Activated T-cell treated with anti-CD3 and anti-CD28 coated beads, Interleukin-2, amount 50 U/mL, for 72 hours (primary cell): Measurements from ENCODE around the gene AKR1C2. TPM values are rescaled to one million over a fixed set of nuclear protein-coding genes. Genes with fewer than 3 reads are reported as not detected.
"Not testable (repeated sequence)": the region's sequence is repeated elsewhere in the genome, so short reads cannot be mapped to it uniquely, and the experiment has no call there.

Source experiments
- ATAC-seq, 2 donors: fragments of 150-1000 bp; cut with Tn5 transposase; replicated peaks in 1 of 2; 2 replicates each; pipeline ENCODE4 v1.10.0; 2021; ENCODE audit warnings: moderate library complexity in 2 of 2, mild to moderate bottlenecking in 1 of 2
- DNase-seq, 2 donors: peaks; one replicate each; pipeline ENCODE4 v3.0.0; 2021 to 2022; ENCODE audit warnings: mixed read lengths in 1 of 2
- H3K27ac Mint-ChIP-seq: one replicate; pipeline ENCODE4 v1.8.0; 2022; ENCODE audit warnings: mild to moderate bottlenecking, moderate library complexity, mixed read lengths
- H3K27me3 Mint-ChIP-seq: one replicate; pipeline ENCODE4 v1.8.0; 2022; ENCODE audit warnings: low read depth, mixed read lengths
- H3K36me3 Mint-ChIP-seq, 2 donors: one replicate each; pipeline ENCODE4 v1.8.0; 2022; ENCODE audit warnings: mixed read lengths in 2 of 2, mild to moderate bottlenecking in 1 of 2; ENCODE audit not compliant: insufficient read depth in 2 of 2
- H3K4me1 Mint-ChIP-seq: one replicate; pipeline ENCODE4 v1.8.0; 2022; ENCODE audit warnings: low read depth, mixed read lengths
- H3K4me3 Mint-ChIP-seq, 2 donors: one replicate each; pipeline ENCODE4 v1.8.0; 2022; ENCODE audit warnings: mild to moderate bottlenecking in 2 of 2, mixed read lengths in 2 of 2, moderate library complexity in 2 of 2
- H3K9me3 Mint-ChIP-seq, 2 donors: one replicate each; pipeline ENCODE4 v1.8.0; 2022; ENCODE audit warnings: mixed read lengths in 2 of 2
- total RNA-seq, 2 donors: library from RNA; stranded (reverse); gene quantifications; one replicate each; pipeline ENCODE4 v1.2.3, GENCODE V29; 2022

AKR1C2 gene
- total RNA-seq, 2 donors from 2014 or later, result 0.22 TPM; not detected in 1

DNA sequence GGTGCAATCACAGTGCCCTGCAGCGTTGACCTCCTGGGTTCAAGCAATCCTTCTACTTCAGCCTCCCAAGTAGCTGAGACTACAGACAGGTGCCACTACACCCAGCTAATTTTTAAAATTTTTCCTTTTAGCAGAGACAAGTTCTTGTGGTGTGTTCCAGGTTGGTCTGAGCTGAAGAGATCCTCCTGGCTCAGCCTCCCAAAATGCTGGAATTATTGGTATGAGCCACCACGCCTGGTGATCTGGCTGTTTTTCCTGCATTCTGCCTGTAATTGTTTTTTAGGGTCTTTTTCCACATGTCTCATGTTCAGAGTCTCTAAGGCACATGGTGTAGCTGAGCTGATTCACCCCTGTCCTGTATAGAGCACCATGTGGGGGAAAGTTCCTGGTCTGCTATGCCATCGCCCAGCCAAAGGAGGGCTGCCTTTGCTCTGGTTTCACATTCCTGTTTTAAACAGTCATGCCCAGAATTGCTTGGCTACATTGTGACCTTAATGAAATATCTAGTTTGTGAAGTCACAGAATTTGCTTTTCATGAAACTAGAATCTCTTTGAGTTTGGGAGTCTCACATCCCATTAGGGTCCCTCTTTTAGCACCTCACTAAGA, 15.1 kb upstream of the AKR1C2 start:
- DNase-seq, H3K4me3 Mint-ChIP-seq, ATAC-seq, H3K36me3 Mint-ChIP-seq, H3K27me3 Mint-ChIP-seq, H3K9me3 Mint-ChIP-seq, H3K4me1 Mint-ChIP-seq, H3K27ac Mint-ChIP-seq: not testable (repeated sequence)

DNA sequence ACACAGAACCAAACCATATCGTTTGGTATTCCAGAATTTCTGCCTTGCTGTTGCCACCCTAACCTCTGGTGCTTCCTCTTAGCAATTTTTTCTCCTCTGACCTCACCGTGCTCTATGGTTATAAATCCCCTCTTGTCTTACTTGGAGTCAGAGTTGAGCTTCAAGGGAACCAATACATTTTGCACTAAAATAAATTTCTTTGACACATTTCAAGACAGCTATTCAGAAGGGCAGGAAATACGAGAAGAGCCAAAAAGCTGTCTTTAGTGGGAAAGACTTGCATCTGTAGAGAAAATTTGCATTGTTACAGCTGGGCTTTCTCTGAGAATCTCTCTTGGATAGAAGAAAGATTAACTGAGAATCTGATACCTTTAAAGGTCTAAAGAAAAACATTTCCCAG, 14.5 kb upstream of the AKR1C2 start:
- no peak overlapping the region for H3K4me3 Mint-ChIP-seq
- no peaks in the 10 kb centered on the region for H3K36me3 Mint-ChIP-seq
- H3K4me1 Mint-ChIP-seq, result no peaks in the 10 kb centered on the region
- no peak for ATAC-seq
- no peak overlapping the region for H3K27ac Mint-ChIP-seq
- H3K9me3 Mint-ChIP-seq, result no peaks in the 10 kb centered on the region
- DNase-seq, result no peak
- no peaks in the 10 kb centered on the region for H3K27me3 Mint-ChIP-seq

DNA sequence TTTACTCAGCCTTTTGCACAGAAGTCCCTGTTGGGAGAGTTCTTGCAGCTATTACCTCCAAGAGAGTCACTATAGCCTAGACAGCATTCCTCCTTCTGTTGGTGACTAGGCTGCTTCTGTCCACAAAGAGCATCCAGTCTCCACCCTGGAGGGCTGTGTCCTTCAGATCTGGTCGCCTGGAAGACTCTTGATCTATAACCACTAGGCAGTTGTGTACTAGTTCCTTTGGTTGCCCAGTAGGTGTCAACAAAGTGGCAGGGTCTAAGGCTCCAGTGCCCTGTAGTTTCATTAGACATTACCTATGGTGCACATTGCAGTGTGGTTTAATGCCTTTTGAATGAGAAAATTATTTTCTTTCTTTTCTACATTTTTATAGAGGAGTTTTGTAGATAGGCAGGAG, 11.3 kb upstream of the AKR1C2 start:
- H3K36me3 Mint-ChIP-seq, result no peaks in the 10 kb centered on the region
- DNase-seq (no peak), ATAC-seq (peak in 1 of 2 donors; percentile 44)
- H3K4me1 Mint-ChIP-seq, result no peaks in the 10 kb centered on the region
- no peak overlapping the region for H3K4me3 Mint-ChIP-seq
- H3K27ac Mint-ChIP-seq, result no peak overlapping the region
- no peaks in the 10 kb centered on the region for H3K27me3 Mint-ChIP-seq
- H3K9me3 Mint-ChIP-seq, result no peaks in the 10 kb centered on the region

DNA sequence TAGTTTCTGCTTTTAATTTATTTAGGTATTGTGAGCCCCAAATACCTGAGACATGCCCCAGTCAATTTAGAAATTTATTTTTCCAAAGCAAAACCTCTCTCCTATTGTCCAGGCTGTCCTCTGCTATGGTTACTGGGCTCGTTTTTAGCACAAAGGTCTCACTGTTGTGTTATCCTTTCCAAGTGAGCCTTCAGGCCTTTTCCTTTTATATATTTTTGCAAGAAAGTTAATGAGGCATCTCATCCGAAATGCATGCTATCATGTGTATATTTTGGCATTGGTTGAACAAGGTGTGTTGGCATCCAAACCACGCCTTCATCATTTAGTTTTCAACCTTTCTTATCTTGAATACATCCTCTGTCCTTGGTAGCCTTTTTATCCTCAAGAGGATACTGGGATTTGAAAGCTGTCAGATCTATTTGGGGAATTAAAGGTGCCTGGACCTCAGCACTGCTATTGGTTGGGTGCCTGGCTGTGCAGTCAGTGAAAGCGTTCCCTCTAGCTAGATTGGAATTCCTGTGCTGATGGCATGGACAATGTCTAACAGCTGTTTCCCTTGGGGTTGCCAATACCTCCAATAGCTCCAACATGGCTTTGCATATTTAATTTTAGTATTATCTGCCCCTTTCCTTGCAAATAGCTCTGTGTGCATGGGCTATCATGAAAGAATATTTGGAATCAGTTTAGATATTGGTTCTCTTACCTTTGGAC, 10.7 kb upstream of the AKR1C2 start:
- H3K9me3 Mint-ChIP-seq, H3K4me3 Mint-ChIP-seq, H3K4me1 Mint-ChIP-seq, H3K36me3 Mint-ChIP-seq, H3K27ac Mint-ChIP-seq, ATAC-seq, DNase-seq, H3K27me3 Mint-ChIP-seq: not testable (repeated sequence)

DNA sequence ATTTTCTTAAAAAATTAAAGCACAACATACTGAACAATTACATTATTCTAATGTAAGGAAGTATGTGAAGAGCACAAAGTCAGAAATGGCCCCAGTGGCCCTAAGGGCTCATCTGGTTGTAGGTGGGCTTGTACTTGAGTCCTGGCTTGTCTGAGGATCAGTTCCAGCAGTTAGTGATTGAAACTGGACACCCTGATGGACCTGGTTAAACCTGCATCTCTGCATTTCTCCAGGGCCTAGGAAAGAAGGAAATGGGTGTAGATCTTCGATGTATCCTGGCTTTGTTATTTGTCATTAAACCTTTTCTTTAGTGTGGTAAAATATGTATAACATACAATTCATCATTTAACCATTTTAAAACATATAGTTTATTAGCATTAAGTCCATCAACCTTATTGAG, 9.7 kb upstream of the AKR1C2 start:
- DNase-seq (no peak), ATAC-seq (no peak)
- Mint-ChIP-seq H3K27ac (no peak overlapping the region), H3K27me3 (no peaks in the 10 kb centered on the region), H3K4me3 (no peak overlapping the region), H3K4me1 (no peaks in the 10 kb centered on the region), H3K9me3 (no peaks in the 10 kb centered on the region), H3K36me3 (no peaks in the 10 kb centered on the region)

DNA sequence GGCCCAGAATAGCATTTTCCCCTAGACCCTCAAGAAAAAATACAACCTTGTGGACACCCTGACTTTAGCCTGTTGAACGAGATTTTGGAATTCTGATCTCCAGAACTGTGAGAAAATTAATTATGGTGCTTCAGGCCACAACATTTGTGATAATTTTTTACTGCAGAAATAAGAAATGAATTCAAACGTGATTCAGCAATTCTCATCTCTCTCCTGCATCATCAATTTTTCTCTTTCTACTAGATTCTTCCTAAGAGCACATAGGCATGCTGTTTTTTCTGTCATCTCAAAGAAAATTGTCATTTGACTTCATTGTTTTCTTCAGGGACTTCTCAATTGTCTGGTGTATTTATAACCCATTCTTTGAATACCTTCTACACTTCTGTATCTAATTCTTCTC, 8.9 kb upstream of the AKR1C2 start:
- Mint-ChIP-seq H3K4me3 (no peak overlapping the region), H3K4me1 (no peaks in the 10 kb centered on the region), H3K36me3 (no peaks in the 10 kb centered on the region), H3K9me3 (no peaks in the 10 kb centered on the region), H3K27ac (no peak overlapping the region), H3K27me3 (no peaks in the 10 kb centered on the region)
- DNase-seq (no peak), ATAC-seq (no peak)

DNA sequence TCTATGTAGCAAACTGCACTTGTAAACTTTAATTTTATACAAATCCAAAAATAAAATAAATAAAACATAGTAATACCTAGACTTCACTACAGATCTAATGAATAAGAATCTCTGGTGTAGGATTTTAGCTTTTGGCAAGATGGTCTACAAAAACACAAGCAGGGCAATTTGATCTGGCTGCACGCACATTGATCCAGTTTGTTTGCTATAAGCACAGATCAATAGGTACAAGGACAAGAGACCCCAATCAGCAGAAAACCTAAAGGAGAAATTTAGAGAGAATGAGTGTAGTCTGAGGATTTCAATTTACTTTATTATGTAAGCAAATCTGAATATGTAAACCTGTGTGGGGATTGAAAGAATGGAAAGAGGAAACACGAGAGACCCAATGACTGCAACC, 7.7 kb upstream of the AKR1C2 start:
- H3K27me3 Mint-ChIP-seq, H3K9me3 Mint-ChIP-seq, DNase-seq, H3K27ac Mint-ChIP-seq, H3K36me3 Mint-ChIP-seq, H3K4me3 Mint-ChIP-seq, H3K4me1 Mint-ChIP-seq, ATAC-seq: not testable (repeated sequence)

DNA sequence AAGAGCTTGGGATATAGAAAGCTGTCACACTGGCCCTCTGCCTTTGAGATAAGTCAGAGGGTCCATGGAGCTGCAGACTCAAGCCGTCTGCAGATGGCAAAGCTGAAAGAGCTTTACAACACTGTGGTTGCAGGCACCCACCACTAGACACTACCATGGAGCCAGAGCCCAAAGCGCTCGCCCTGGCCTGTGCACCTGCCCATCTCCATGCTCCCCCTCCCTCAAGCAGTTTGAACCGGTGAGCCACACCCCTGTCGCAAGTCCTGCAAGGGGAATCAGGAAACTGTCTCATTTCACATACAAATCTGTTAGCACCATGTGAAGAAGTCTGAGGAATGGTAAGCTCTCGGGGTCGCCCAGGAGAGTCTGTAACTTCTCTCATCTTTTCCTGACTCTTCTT, 6.4 kb upstream of the AKR1C2 start:
- DNase-seq, H3K27me3 Mint-ChIP-seq, H3K27ac Mint-ChIP-seq, H3K4me3 Mint-ChIP-seq, H3K36me3 Mint-ChIP-seq, H3K9me3 Mint-ChIP-seq, ATAC-seq, H3K4me1 Mint-ChIP-seq: not testable (repeated sequence)

DNA sequence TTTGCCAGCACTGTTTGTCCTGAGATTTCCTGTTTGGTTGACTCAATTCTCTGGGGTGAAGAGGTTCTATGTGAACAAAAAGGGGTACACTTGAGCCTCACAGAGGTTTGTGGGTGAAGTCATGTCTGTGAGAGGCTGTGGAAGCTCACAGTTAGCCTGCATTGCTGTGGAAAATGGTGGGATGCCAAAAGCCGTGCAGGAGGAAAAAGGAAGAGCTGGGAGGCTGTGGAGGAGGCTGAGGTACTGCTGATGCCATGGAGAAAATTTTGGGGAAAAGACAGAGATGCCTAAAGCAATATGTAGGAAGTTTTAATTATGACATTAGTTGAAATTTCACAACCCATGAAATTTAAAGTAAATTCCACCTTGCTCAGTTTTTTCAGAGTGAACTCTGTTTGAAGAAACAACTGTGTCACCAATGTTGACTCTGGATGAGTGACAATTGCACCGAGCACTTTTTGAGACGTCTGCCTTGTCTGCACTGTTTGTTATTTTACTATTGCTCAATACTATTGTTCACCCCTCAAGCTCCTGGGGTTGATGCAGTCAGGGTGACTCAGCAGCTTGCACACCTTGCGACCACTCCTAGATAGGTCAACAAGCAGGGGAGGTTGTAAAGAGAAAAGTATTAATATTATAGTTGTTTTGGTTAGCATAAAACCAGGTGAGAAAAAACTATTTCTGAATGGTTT, 5.3 kb upstream of the AKR1C2 start:
- not testable (repeated sequence) for H3K4me1 Mint-ChIP-seq, ATAC-seq, H3K9me3 Mint-ChIP-seq, H3K27ac Mint-ChIP-seq, H3K27me3 Mint-ChIP-seq, DNase-seq, H3K36me3 Mint-ChIP-seq, H3K4me3 Mint-ChIP-seq

DNA sequence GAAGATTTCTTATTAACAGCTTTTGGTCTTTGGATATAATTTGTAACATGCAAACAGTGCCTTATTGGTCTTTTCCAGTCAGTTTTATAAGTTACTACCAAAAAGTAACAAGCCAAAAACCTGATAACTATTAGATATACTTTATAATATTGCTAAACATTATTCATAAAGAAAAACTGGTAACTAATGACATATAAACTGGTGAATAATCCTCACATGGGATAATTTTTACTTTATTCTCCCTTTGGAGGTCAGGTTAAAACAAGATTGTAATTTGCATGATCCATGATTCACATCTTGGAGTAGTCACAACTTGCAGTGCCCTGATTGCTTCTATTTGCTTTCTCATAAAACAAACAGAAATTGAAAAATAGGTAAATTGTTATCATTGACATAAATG, 844 bp upstream of the AKR1C2 start:
- ATAC-seq, H3K27ac Mint-ChIP-seq, H3K4me3 Mint-ChIP-seq, H3K36me3 Mint-ChIP-seq, H3K4me1 Mint-ChIP-seq, H3K27me3 Mint-ChIP-seq, H3K9me3 Mint-ChIP-seq, DNase-seq: not testable (repeated sequence)

DNA sequence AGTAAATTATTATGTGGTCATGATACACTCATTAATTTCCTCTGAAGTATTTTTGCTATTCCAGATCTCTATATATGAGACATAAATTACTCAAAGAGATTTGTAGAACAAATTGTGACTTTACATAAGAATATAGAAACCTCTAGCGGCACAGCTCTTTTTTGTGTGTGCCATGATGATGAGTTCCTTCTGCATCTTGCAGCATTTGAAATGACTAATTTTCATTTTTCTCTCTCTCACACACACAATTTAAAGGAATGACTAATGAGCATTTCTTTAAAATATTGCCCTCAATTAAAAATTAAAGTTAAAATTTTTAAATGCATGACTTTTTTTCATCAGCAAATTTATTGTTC, 351 bp upstream of the AKR1C2 start:
- ATAC-seq, H3K9me3 Mint-ChIP-seq, DNase-seq, H3K27me3 Mint-ChIP-seq, H3K36me3 Mint-ChIP-seq, H3K4me3 Mint-ChIP-seq, H3K27ac Mint-ChIP-seq, H3K4me1 Mint-ChIP-seq: not testable (repeated sequence)

DNA sequence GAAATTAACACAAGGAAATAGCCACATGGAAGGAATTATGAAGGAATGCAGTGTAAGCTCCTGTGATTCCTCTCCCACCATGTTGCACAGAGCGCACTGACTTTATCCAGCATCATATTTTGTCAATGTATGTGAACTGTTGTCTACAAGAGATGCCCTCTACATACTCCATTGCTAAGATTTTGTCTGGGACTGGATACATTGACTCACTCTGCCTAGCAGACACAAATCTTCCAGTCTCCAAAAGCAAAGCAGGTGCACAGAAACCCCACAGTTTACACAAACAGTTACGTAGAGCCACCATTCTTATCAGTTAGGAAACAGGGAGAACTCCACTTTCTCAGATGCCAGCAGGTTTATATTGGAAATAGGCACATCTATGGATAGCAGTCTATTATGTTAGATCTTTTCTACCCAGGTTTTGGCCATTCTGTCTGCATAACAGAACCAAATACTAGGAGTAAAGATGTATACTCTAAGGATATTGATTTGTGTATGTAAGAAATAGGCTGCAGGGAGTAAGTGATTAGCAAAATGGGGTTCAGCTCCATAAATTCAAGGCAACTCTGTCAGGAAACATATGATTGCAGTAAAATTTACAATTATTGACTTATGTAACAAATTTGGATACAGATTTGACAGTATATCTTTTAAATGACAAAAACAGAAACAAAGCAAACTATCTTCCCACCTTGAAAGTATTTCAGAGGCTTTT, 1.5 kb downstream of the AKR1C2 start:
- Mint-ChIP-seq H3K27me3 (no peaks in the 10 kb centered on the region), H3K9me3 (no peaks in the 10 kb centered on the region), H3K4me3 (no peak overlapping the region), H3K36me3 (peaks cover 0 to 1% of the 10 kb centered on the region in 2 donors), H3K27ac (no peak overlapping the region), H3K4me1 (no peaks in the 10 kb centered on the region)
- ATAC-seq, result no peak
- DNase-seq, result no peak

DNA sequence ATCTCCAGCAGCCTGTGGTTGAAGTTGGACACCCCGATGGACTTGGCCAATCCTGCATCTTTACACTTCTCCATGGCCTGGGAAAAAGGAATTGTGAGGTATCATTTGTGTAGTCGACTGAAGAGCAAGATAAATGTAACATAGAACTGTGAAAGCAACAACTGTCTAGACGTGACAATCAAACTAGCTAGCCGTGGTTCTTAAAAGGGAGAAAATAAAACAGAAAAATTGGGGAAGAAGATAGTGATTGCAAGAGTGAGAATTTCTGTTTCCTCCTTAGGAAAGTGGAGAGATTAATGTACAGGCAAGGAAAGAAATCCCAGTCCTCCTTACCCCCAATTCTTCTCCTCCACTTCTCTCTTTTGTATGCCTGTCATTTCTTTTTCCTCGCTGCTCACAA, 5.0 kb downstream of the AKR1C2 start:
- no peaks in the 10 kb centered on the region for H3K9me3 Mint-ChIP-seq
- H3K4me3 Mint-ChIP-seq, result no peak overlapping the region
- H3K4me1 Mint-ChIP-seq, result no peaks in the 10 kb centered on the region
- no peaks in the 10 kb centered on the region for H3K36me3 Mint-ChIP-seq
- H3K27ac Mint-ChIP-seq, result no peak overlapping the region
- H3K27me3 Mint-ChIP-seq, result no peaks in the 10 kb centered on the region
- ATAC-seq (no peak), DNase-seq (no peak)
